ENCODE results near the gene PARD3. TPM values are rescaled to one million over a fixed set of nuclear protein-coding genes. Genes with fewer than 3 reads are reported as not detected.
"Not testable (repeated sequence)": the region's sequence is repeated elsewhere in the genome, so short reads cannot be mapped to it uniquely, and the experiment has no call there.

PARD3 gene
- total RNA-seq, 2 experiments from 2014 or later = 0.29 to 0.94 TPM

GRCh38 chr10:34745244-34745643 lies 69.9 kb downstream of the PARD3 start:
- H3K36me3 Mint-ChIP-seq = no peaks in the 10 kb centered on the region
- ATAC-seq = no peak
- peaks cover 4% of the 10 kb centered on the region for H3K27me3 Mint-ChIP-seq
- no peak for DNase-seq
- CTCF ChIA-PET = no interaction called here
- no peaks in the 10 kb centered on the region for H3K9me3 Mint-ChIP-seq (ENCODE audit: low read depth)
- no peaks in the 10 kb centered on the region for H3K4me1 Mint-ChIP-seq
- H3K4me3 Mint-ChIP-seq = no peak overlapping the region
- H3K27ac Mint-ChIP-seq = no peak overlapping the region

GRCh38 chr10:34744590-34744989 lies 70.5 kb downstream of the PARD3 start:
- DNase-seq (no peak), ATAC-seq (no peak)
- no peak overlapping the region for H3K4me3 Mint-ChIP-seq
- H3K27ac Mint-ChIP-seq = no peak overlapping the region
- H3K9me3 Mint-ChIP-seq (ENCODE audit: low read depth) = no peaks in the 10 kb centered on the region
- peaks cover 10% of the 10 kb centered on the region for H3K27me3 Mint-ChIP-seq
- H3K36me3 Mint-ChIP-seq = no peaks in the 10 kb centered on the region
- CTCF ChIA-PET = no interaction called here
- no peaks in the 10 kb centered on the region for H3K4me1 Mint-ChIP-seq

DNA sequence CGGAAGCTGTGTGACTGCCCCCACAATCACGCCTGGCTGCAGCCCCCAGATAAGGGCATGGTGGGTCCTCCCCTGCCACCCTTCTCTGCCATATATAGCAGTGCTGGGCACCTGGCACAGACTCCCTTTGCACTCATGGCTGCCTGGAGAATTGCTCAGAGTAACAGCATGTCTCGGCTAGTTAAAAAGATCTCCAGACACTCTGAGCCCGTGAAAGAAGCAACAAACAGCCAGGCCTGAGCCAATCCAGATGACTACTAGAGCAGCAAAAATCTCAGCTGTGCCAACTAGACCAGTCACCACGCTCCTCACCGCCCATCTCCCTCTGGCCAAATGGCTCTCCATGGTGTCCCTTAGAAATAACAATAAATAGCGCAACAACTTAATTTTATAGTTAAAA lies 71.3 kb downstream of the PARD3 start:
- Mint-ChIP-seq H3K27ac (no peak overlapping the region), H3K4me1 (no peaks in the 10 kb centered on the region), H3K9me3 (ENCODE audit: low read depth) (no peaks in the 10 kb centered on the region), H3K27me3 (peaks cover 11% of the 10 kb centered on the region), H3K4me3 (no peak overlapping the region), H3K36me3 (no peaks in the 10 kb centered on the region)
- ATAC-seq (no peak), DNase-seq (no peak)
- CTCF ChIA-PET = no interaction called here

GRCh38 chr10:34742456-34742855 lies 72.6 kb downstream of the PARD3 start:
- H3K27ac Mint-ChIP-seq = no peak overlapping the region
- DNase-seq (no peak), ATAC-seq (no peak)
- no peak overlapping the region for H3K4me3 Mint-ChIP-seq
- H3K27me3 Mint-ChIP-seq = peaks cover 11% of the 10 kb centered on the region
- no peaks in the 10 kb centered on the region for H3K4me1 Mint-ChIP-seq
- no peaks in the 10 kb centered on the region for H3K9me3 Mint-ChIP-seq (ENCODE audit: low read depth)
- CTCF ChIA-PET = no interaction called here
- no peaks in the 10 kb centered on the region for H3K36me3 Mint-ChIP-seq

GRCh38 chr10:34741087-34741486 lies 74.0 kb downstream of the PARD3 start:
- H3K4me1 Mint-ChIP-seq; H3K9me3 Mint-ChIP-seq (ENCODE audit: low read depth); H3K36me3 Mint-ChIP-seq; DNase-seq; ATAC-seq; CTCF ChIA-PET; H3K4me3 Mint-ChIP-seq; H3K27ac Mint-ChIP-seq: not testable (repeated sequence)
- peaks cover 11% of the 10 kb centered on the region for H3K27me3 Mint-ChIP-seq

- no peaks in the 10 kb centered on the region for H3K36me3 Mint-ChIP-seq
- H3K9me3 Mint-ChIP-seq (ENCODE audit: low read depth) = no peaks in the 10 kb centered on the region
- DNase-seq (no peak), ATAC-seq (no peak)
- H3K4me1 Mint-ChIP-seq = no peaks in the 10 kb centered on the region
- no peak overlapping the region for H3K27ac Mint-ChIP-seq
- peaks cover 11% of the 10 kb centered on the region for H3K27me3 Mint-ChIP-seq
- CTCF ChIA-PET = no interaction called here
- no peak overlapping the region for H3K4me3 Mint-ChIP-seq
Measured at GRCh38 chr10:34740321-34740720, 74.8 kb downstream of the PARD3 start.

- CTCF ChIA-PET = no interaction called here
- DNase-seq (no peak), ATAC-seq (no peak)
- no peaks in the 10 kb centered on the region for H3K4me1 Mint-ChIP-seq
- H3K4me3 Mint-ChIP-seq = no peak overlapping the region
- no peaks in the 10 kb centered on the region for H3K9me3 Mint-ChIP-seq (ENCODE audit: low read depth)
- H3K27ac Mint-ChIP-seq = no peak overlapping the region
- peaks cover 11% of the 10 kb centered on the region for H3K27me3 Mint-ChIP-seq
- H3K36me3 Mint-ChIP-seq = no peaks in the 10 kb centered on the region
Measured at GRCh38 chr10:34739915-34740314, 75.2 kb downstream of the PARD3 start.

DNA sequence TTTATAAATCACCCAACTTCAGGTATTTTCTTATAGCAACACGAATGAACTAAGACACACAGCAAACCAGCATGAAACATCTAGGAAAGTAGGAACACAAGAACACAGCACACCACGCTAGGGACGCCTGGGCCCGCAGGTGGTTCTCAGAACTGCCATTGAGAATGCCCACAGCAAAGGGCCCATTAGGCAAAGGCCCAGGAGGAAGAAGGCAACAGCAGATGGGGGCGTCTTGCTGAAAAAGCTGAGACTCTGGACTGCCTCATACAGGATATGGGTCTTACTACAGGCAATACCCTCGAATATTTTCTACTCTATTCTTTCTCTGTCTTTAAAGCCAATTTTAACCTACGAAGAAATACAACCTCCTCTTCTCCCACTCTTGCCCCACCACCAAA lies 77.3 kb downstream of the PARD3 start:
- ATAC-seq (no peak), DNase-seq (no peak)
- H3K36me3 Mint-ChIP-seq = no peaks in the 10 kb centered on the region
- H3K27ac Mint-ChIP-seq = no peak overlapping the region
- H3K4me1 Mint-ChIP-seq = no peaks in the 10 kb centered on the region
- H3K9me3 Mint-ChIP-seq (ENCODE audit: low read depth) = no peaks in the 10 kb centered on the region
- peaks cover 11% of the 10 kb centered on the region for H3K27me3 Mint-ChIP-seq
- CTCF ChIA-PET = no interaction called here
- H3K4me3 Mint-ChIP-seq = no peak overlapping the region

- no peak overlapping the region for H3K4me3 Mint-ChIP-seq
- DNase-seq (no peak), ATAC-seq (no peak)
- no peaks in the 10 kb centered on the region for H3K36me3 Mint-ChIP-seq
- CTCF ChIA-PET = no interaction called here
- peaks cover 11% of the 10 kb centered on the region for H3K27me3 Mint-ChIP-seq
- H3K4me1 Mint-ChIP-seq = no peaks in the 10 kb centered on the region
- H3K27ac Mint-ChIP-seq = no peak overlapping the region
- no peaks in the 10 kb centered on the region for H3K9me3 Mint-ChIP-seq (ENCODE audit: low read depth)
Measured at GRCh38 chr10:34736976-34737771, 77.9 kb downstream of the PARD3 start.

GRCh38 chr10:34734918-34735317 lies 80.2 kb downstream of the PARD3 start:
- Mint-ChIP-seq H3K4me1 (no peaks in the 10 kb centered on the region), H3K36me3 (no peaks in the 10 kb centered on the region), H3K27ac (no peak overlapping the region), H3K9me3 (ENCODE audit: low read depth) (no peaks in the 10 kb centered on the region), H3K27me3 (peaks cover 4% of the 10 kb centered on the region), H3K4me3 (no peak overlapping the region)
- ATAC-seq (no peak), DNase-seq (no peak)
- CTCF ChIA-PET = no interaction called here

DNA sequence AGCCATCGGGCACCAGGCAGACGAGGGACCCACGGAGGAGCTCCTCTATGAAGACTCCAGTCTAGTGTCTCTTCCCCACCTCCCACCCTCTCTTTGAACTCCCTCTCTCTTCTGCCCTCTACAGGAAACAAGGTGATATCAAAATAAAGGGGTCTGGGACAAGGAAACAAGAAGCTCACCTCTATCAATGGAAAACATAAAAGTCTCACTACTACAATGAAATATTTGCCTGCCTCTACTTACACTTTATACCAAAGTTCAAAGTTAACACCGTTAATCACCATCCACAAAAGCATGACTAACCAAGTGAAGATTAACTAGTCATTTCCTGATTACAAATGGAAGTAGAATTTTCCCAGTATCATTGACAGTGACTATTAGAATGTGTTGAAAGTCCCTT lies 82.2 kb downstream of the PARD3 start:
- H3K27ac Mint-ChIP-seq = no peak overlapping the region
- H3K4me3 Mint-ChIP-seq = no peak overlapping the region
- no peak for DNase-seq
- ATAC-seq = no peak
- H3K9me3 Mint-ChIP-seq (ENCODE audit: low read depth) = no peaks in the 10 kb centered on the region
- H3K36me3 Mint-ChIP-seq = no peaks in the 10 kb centered on the region
- CTCF ChIA-PET = no interaction called here
- H3K27me3 Mint-ChIP-seq = no peaks in the 10 kb centered on the region
- no peaks in the 10 kb centered on the region for H3K4me1 Mint-ChIP-seq

GRCh38 chr10:34731885-34732701 lies 83.0 kb downstream of the PARD3 start:
- no peaks in the 10 kb centered on the region for H3K4me1 Mint-ChIP-seq
- H3K27me3 Mint-ChIP-seq = no peaks in the 10 kb centered on the region
- no peak overlapping the region for H3K27ac Mint-ChIP-seq
- CTCF ChIA-PET = interaction anchor here (1.1 kb wide), 1 partner anchor 15 kb away, joined by 3 read pairs; no protein-coding TSS in a partner anchor
- ATAC-seq (no peak), DNase-seq (no peak)
- no peak overlapping the region for H3K4me3 Mint-ChIP-seq
- H3K36me3 Mint-ChIP-seq = no peaks in the 10 kb centered on the region
- no peaks in the 10 kb centered on the region for H3K9me3 Mint-ChIP-seq (ENCODE audit: low read depth)

GRCh38 chr10:34731213-34731612 lies 83.9 kb downstream of the PARD3 start:
- no peaks in the 10 kb centered on the region for H3K9me3 Mint-ChIP-seq (ENCODE audit: low read depth)
- no peak overlapping the region for H3K4me3 Mint-ChIP-seq
- no peaks in the 10 kb centered on the region for H3K27me3 Mint-ChIP-seq
- DNase-seq (no peak), ATAC-seq (no peak)
- no peak overlapping the region for H3K27ac Mint-ChIP-seq
- CTCF ChIA-PET = interaction anchor here (1.1 kb wide), 1 partner anchor 15 kb away, joined by 3 read pairs; no protein-coding TSS in a partner anchor
- no peaks in the 10 kb centered on the region for H3K36me3 Mint-ChIP-seq
- no peaks in the 10 kb centered on the region for H3K4me1 Mint-ChIP-seq

DNA sequence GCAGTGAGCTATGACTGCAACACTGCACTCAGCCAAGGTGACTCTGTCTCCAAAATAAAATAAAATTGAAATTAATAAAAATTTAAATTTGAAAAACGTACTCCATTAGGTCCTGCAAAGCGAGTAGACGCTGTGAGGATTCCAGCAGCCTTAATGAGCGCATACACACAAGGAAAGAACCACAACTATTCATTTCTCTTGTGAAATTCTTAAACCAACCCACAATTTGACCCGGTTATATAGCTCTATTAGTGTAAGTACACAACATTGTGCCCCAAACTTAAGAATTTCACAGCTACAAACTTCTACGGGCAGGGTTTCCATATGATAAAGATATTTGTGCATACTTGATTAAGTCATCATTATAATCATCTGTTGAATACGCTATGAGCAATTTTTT lies 84.4 kb downstream of the PARD3 start:
- ATAC-seq (no peak), DNase-seq (no peak)
- Mint-ChIP-seq H3K27ac (no peak overlapping the region), H3K27me3 (no peaks in the 10 kb centered on the region), H3K4me1 (no peaks in the 10 kb centered on the region), H3K4me3 (no peak overlapping the region), H3K9me3 (ENCODE audit: low read depth) (no peaks in the 10 kb centered on the region), H3K36me3 (no peaks in the 10 kb centered on the region)
- CTCF ChIA-PET = interaction anchor here (1.1 kb wide), 1 partner anchor 14 kb away, joined by 3 read pairs; no protein-coding TSS in a partner anchor

Data from activated CD8-positive, alpha-beta memory T cell treated with anti-CD3 and anti-CD28 coated beads, Interleukin-2, amount 10 ng/mL, durations not matched to agents 7 days and 5 days (primary cell).